CD4-positive, alpha-beta T cell treated with Interleukin-2 at 100 ng/mL for 4 hours (primary cell): ENCODE data around the gene OSBPL2.
A peak's percentile ranks its signal among the peaks of the same experiment; 100 is the strongest.

Experiments used
- DNase-seq: peaks from one replicate; pipeline ENCODE4 v3.0.0-alpha.2; 2020; ENCODE audit warnings: low spot score

The OSBPL2 gene

GRCh38 chr20:62237801-62238568 is at the start of gene OSBPL2:
Gene OSBPL2 (plus strand): TSS chr20:62238521. CDS start chr20:62256185, 17,664 bp downstream.
- DNase-seq = peak; percentile 100

- DNase-seq = no peak
Observed at GRCh38 chr20:62190639-62191411, 47.5 kb upstream of the OSBPL2 start.

GRCh38 chr20:62191781-62192559 is 46.4 kb upstream of the OSBPL2 start:
- DNase-seq = no peak

- no peak for DNase-seq
Observed at GRCh38 chr20:62192635-62193034, 45.7 kb upstream of the OSBPL2 start.

DNA sequence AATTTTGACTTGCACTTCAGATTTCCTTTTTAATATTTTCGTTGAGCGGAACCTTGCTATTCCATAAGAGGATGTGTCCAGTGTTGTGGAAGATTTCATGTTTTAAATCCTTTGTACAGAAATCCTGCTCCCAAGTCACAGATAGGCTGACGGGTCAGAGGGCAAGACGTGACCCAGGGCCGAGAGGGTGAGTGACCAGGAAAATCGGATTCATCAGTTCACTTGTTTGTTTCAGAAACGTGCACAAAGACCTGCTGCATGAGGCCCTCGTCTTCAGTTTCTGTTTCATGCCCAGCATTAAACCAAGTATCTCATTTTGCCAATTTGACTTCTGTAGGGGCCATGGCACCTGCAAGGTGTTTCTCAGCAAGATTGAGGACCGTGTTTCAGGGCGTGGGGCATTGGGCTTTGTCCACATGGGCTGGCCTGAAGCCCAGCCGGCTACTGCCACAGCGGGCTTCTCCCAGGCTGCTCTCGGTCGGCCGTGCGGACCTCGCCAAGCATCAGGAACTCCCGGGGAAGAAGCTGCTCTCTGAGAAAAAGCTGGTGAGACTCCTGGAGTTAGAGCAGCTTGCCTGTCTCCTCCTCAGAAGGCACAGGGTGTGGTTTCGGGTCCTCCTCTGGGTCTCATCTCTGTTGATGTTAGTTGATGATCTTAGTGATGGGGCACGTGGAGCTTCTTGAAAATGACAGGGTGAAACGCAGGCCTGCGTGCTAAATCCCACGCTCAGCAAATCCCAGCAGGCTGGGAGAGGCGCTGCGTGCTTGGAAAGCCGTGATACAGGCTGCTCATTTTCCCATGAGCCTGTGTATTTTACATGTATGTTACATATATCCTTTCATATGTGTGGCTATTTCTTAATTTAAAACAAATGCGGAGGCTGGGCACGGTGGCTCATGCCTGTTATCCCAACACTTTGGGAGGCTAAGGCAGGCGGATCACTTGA is 45.0 kb upstream of the OSBPL2 start:
- DNase-seq = no peak

DNA sequence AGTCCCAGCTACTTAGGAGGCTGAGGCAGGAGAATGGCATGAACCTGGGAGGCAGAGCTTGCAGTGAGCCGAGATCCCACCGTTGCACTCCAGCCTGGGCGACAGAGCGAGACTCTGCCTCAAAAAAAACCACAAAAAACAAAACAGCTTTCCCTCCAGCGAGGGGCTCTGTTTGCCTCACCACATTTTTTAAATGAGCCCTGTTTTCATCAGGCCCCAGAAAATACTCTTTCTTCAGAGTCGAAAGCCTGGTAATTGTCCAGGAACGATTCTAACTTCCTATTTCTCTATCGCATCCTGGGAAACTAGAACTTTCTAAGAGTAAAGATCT is 43.3 kb upstream of the OSBPL2 start:
- DNase-seq = no peak

- DNase-seq = no peak
Observed at GRCh38 chr20:62195736-62196135, 42.6 kb upstream of the OSBPL2 start.

DNA sequence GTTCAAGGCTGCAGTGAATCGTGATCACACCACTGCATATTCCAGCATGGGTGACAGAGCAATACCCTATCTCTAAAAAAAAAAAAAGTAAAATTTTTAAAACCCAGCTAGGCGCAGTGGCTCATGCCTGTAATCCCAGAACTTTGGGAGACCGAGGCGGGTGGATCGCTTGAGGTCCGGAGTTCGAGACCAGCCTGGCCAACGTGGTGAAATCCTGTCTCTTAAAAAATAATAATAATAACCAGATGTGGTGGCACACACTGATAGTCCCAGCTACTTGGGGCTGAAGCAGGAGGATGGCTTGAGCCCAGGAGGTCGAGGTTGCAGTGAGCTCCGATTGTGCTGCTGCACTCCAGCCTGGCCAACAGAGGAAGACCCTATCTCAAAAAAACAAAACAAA is 42.0 kb upstream of the OSBPL2 start:
- DNase-seq = no peak

DNA sequence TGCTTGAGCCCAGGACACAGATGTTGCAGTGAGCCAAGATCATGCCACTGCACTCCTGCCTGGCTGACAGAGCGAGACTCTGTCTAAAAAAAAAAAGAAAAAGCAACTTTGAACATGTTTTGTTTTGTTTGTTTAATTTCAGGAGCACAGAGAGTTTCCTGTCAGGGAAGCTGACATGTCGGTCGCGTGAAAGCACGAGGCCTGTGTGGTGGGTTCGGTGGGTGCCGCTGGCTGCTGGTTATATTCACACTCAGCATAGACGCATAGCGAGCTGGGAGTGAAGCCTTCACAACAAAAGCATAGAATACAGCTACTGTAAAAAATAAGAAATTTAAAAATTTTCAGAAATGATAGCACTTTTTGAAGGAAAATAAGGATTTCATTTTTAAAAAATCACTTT is 41.0 kb upstream of the OSBPL2 start:
- DNase-seq = no peak

GRCh38 chr20:62197801-62198200 is 40.5 kb upstream of the OSBPL2 start:
- DNase-seq = no peak

DNA sequence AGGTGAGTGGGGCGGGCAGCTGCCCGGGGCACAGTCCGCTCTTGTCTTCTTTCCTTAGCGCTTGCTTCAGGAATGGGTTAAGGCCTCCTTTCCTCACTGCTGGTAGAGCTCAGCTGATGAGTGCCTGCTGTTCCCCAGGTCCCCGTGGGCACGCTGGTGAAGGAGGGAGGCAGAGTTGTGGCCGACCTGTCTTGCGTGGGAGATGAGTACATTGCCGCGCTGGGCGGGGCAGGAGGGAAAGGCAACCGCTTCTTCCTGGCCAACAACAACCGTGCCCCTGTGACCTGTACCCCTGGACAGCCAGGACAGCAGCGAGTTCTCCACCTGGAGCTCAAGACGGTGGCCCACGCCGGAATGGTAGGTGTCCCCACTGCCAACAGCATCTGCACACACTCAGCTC is 39.8 kb upstream of the OSBPL2 start:
- no peak for DNase-seq

DNA sequence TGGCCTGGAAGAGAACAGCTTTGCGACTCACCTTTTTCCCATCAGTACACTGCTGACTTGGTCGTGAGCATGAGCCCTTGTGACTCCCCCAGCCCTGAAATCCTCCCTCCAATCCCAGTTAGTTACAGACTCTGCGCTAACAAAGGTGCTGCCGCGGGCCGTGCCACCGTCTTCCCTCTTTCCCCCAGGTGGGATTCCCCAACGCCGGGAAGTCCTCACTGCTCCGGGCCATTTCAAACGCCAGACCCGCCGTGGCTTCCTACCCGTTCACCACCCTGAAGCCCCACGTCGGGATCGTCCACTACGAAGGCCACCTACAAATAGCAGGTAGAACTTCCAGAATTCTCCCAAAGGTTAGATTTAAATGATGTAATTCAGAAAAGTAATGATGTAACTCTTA is 39.4 kb upstream of the OSBPL2 start:
- DNase-seq = no peak

DNA sequence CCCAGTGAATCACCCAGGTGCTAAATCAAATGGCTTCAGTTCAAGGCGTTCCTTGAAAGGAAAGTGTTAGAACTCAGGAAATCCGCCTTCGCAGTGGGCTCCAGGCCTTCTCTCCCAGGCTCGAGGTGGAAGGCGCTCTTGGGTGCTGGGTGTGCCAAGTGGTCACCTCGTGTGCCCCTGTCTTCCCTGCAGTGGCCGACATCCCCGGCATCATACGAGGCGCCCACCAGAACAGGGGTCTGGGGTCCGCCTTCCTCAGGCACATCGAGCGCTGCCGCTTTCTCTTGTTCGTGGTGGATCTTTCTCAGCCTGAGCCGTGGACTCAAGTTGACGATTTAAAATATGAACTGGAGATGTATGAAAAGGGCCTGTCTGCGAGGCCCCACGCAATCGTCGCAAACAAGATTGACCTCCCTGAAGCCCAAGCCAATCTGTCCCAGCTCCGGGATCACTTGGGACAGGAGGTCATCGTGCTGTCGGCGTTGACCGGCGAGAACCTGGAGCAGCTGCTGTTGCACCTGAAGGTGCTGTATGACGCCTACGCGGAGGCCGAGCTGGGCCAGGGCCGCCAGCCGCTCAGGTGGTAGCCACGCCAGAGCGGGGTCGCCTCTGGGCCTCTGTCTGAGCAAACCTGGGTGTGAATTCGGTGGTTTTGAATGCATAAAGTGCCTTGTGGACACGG is 37.7 kb upstream of the OSBPL2 start:
- no peak for DNase-seq

GRCh38 chr20:62201173-62202082 is 36.9 kb upstream of the OSBPL2 start:
- no peak for DNase-seq

DNA sequence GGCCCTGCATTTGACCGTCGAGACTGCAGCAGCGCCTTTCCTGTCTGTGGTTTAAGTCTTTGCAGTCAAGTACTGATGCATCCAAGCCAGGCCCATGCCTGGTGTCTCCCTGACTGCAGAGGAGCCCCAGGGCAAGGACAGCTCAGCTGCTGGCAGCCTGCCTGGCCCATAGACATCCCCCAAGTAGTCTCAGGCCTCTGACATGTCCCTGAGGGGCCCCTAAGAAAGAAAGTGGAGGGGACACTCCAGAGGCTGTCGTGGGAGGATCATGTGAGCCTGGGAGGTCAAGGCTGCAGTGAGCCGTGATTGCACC is 36.3 kb upstream of the OSBPL2 start:
- DNase-seq = no peak

DNA sequence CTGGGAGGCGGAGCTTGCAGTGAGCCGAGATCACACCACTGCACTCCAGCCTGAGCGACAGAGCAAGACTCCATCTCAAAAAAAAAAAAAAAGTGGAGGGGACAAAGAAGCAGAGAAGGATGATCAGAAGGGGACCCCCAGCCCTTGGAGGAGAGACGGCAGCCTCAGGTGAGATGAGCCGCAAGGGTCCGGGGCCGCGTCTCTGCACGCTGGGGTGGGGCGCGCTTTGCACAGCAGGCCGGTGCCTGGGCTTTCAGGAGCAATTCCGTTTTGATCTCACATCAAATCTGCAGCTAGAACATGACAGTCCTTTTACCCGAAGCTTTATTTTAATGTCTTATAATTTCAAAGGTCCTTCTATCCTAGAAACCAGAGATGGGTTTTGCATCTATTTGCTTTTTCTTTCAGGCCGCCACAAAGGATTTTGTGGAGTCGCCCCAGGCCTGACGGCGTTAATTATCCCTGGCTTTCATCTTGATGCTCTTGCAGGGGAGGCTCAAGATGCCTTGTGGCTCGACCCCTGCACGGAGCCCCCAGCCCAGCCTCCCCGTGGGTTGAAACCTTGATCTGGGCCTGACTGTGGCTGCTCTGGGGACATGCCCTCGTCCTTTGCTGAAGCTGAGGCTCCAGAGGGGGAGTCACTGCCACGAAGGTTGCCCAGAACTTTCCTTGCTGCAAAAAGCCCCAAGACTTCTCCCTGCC is 35.5 kb upstream of the OSBPL2 start:
- DNase-seq = no peak

- DNase-seq = no peak
Observed at GRCh38 chr20:62203378-62204030, 34.8 kb upstream of the OSBPL2 start.

DNA sequence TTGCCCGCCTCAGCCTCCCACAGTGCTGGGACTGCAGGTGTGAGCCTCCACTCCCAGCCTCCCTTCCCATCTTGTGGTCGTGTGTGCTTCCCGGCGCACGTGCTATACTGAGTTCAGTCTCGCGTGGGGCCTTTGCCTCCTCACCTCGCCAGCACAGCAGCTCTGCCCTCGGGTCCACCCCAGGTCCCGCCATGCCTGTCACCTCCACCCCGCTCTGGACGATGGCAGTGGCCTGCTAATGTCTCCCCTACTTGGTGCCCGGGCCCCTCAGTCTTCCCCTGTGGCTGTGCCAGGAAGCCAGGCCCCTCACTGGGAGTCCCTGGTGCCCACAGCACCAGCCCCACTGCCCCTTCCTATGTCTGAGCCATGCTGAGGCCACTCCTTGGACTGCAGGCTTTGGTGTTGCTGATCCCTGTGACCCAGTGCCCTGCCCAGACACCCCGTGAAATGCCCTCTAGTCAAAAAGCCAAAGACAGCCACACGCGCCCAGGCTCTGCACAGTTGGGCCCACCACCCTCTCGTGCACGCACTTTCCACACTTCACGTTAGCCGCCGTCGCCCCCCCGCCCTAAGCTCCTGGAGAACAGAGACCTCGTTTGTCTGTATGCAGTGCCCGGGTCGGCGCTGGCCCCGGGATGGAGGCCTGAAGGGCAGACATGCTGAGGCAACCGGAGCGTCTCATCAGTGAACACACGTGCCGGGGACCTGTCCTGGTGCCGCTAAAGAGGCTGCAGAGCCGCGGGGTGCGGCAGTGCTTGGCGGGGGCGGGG is 32.5 kb upstream of the OSBPL2 start:
- DNase-seq = no peak
